ENCODE data around the gene PBX1. TPM values are rescaled to one million over a fixed set of nuclear protein-coding genes. Genes with fewer than 3 reads are reported as not detected.

The PBX1 gene
- total and polyA plus RNA-seq, 5 experiments from 2014 or later, result 0.08 to 1.8 (median 1.4) TPM; not detected in 2

- peaks cover 0 to 6% (median 0%) of the 10 kb centered on the region in 5 donors for H3K27me3 Mint-ChIP-seq
- H3K4me1 Mint-ChIP-seq, result peaks cover 0 to 3% (median 0%) of the 10 kb centered on the region in 4 donors
- POLR2A ChIA-PET, result no interaction called here
- H3K36me3 Mint-ChIP-seq, result no peaks in the 10 kb centered on the region
- H3K27ac Mint-ChIP-seq, result no peak overlapping the region
- no peak overlapping the region for H3K4me3 Mint-ChIP-seq
- H3K9me3 Mint-ChIP-seq, result peaks cover 0 to 2% (median 0%) of the 10 kb centered on the region in 9 donors
- DNase-seq (no peak), ATAC-seq (no peak)
Observed at GRCh38 chr1:164614316-164614715, 55.3 kb downstream of the PBX1 start.

GRCh38 chr1:164617377-164618201 lies 58.6 kb downstream of the PBX1 start:
- DNase-seq (no peak), ATAC-seq (no peak)
- no peak overlapping the region for H3K27ac Mint-ChIP-seq
- H3K9me3 Mint-ChIP-seq, result peaks cover 0 to 2% (median 0%) of the 10 kb centered on the region in 9 donors
- H3K4me3 Mint-ChIP-seq, result no peak overlapping the region
- H3K4me1 Mint-ChIP-seq, result peaks cover 0 to 4% (median 0%) of the 10 kb centered on the region in 4 donors
- no peaks in the 10 kb centered on the region for H3K36me3 Mint-ChIP-seq
- POLR2A ChIA-PET, result no interaction called here
- peaks cover 0 to 9% (median 3%) of the 10 kb centered on the region in 5 donors for H3K27me3 Mint-ChIP-seq

DNA sequence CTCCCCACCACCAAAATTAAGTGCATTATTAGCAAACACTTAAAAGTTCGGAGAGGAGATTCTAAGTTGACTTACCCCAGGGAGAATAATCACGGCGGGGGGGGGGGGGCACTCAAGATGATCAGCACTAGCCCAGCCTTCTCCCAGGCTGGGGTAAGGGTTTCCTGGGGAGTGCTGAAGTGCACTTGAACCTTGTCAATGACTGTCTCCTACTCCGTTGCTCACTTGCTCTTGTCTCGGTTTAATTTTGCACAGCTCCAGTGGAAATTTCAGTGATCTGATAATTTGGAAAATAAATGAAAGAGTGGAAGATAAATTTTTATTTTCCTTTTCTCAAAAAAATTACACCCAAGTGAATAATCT lies 59.2 kb downstream of the PBX1 start:
- Mint-ChIP-seq H3K36me3 (no peaks in the 10 kb centered on the region), H3K4me1 (peaks cover 0 to 4% (median 0%) of the 10 kb centered on the region in 4 donors), H3K27me3 (peaks cover 0 to 9% (median 3%) of the 10 kb centered on the region in 5 donors), H3K4me3 (no peak overlapping the region), H3K27ac (no peak overlapping the region), H3K9me3 (peaks cover 0 to 2% (median 0%) of the 10 kb centered on the region in 9 donors)
- ATAC-seq (no peak), DNase-seq (no peak)
- POLR2A ChIA-PET, result no interaction called here

GRCh38 chr1:164619006-164619784 lies 60.2 kb downstream of the PBX1 start:
- POLR2A ChIA-PET, result no interaction called here
- H3K36me3 Mint-ChIP-seq, result no peaks in the 10 kb centered on the region
- DNase-seq (no peak), ATAC-seq (no peak)
- no peak overlapping the region for H3K27ac Mint-ChIP-seq
- peaks cover 0 to 4% (median 0%) of the 10 kb centered on the region in 4 donors for H3K4me1 Mint-ChIP-seq
- H3K4me3 Mint-ChIP-seq, result no peak overlapping the region
- H3K27me3 Mint-ChIP-seq, result peaks cover 0 to 9% (median 3%) of the 10 kb centered on the region in 5 donors
- H3K9me3 Mint-ChIP-seq, result peaks cover 0 to 2% (median 0%) of the 10 kb centered on the region in 9 donors

DNA sequence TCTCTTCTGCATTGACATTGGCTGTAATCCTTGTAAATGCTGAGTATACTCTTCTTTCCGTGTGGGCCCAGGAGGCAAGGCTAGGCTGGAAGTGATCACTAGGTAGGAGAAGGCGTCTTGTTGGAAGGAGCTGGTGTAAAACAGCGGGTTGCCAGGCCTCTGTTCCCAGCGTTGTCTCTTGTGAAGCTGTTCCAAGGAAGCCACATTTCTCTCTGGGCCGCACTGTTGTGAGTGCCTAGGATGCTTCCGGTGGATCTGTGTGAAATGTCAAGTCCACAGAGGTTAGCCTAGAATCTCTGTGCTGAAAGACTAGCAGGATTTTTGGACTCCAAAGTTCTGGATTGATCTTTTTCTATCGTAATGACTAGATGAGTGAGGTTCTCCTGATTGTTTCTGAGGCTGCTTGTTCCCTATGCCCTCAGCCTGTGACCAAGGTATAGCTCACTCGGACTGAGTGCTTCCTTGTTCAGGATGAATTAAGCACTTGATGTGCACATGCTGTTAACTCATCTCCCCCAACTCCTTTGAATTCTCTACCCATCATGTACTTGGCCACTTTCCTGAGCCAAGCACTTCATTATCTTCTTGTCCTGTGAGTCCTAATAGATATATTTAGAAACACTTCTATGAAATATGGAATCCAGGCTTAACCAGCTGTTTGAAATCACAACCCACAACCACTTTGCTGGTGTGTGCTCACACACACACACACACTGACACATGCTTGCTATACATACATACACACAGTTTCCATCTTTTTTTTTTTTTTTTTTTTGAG lies 63.3 kb downstream of the PBX1 start:
- POLR2A ChIA-PET, result no interaction called here
- ATAC-seq (no peak), DNase-seq (no peak)
- Mint-ChIP-seq H3K36me3 (no peaks in the 10 kb centered on the region), H3K27ac (peak overlapping the region in 1 of 10 donors; percentile 3), H3K27me3 (peaks cover 0 to 9% (median 2%) of the 10 kb centered on the region in 5 donors), H3K9me3 (peaks cover 0 to 2% (median 0%) of the 10 kb centered on the region in 9 donors), H3K4me1 (peaks cover 0 to 6% (median 4%) of the 10 kb centered on the region in 4 donors), H3K4me3 (no peak overlapping the region)

- Mint-ChIP-seq H3K9me3 (peaks cover 0 to 2% (median 0%) of the 10 kb centered on the region in 9 donors), H3K4me3 (no peak overlapping the region), H3K27me3 (peaks cover 0 to 9% (median 2%) of the 10 kb centered on the region in 5 donors), H3K27ac (no peak overlapping the region), H3K4me1 (peaks cover 0 to 6% (median 4%) of the 10 kb centered on the region in 4 donors), H3K36me3 (no peaks in the 10 kb centered on the region)
- POLR2A ChIA-PET, result no interaction called here
- DNase-seq, result no peak
- no peak for ATAC-seq
Observed at GRCh38 chr1:164623805-164624204, 64.8 kb downstream of the PBX1 start.

- POLR2A ChIA-PET, result no interaction called here
- Mint-ChIP-seq H3K4me1 (peaks cover 0 to 6% (median 2%) of the 10 kb centered on the region in 4 donors), H3K27me3 (peaks cover 0 to 9% (median 2%) of the 10 kb centered on the region in 5 donors), H3K27ac (no peak overlapping the region), H3K4me3 (no peak overlapping the region), H3K36me3 (no peaks in the 10 kb centered on the region), H3K9me3 (peaks cover 0 to 2% (median 0%) of the 10 kb centered on the region in 9 donors)
- ATAC-seq, result no peak
- DNase-seq, result no peak
Observed at GRCh38 chr1:164624400-164624799, 65.4 kb downstream of the PBX1 start.

DNA sequence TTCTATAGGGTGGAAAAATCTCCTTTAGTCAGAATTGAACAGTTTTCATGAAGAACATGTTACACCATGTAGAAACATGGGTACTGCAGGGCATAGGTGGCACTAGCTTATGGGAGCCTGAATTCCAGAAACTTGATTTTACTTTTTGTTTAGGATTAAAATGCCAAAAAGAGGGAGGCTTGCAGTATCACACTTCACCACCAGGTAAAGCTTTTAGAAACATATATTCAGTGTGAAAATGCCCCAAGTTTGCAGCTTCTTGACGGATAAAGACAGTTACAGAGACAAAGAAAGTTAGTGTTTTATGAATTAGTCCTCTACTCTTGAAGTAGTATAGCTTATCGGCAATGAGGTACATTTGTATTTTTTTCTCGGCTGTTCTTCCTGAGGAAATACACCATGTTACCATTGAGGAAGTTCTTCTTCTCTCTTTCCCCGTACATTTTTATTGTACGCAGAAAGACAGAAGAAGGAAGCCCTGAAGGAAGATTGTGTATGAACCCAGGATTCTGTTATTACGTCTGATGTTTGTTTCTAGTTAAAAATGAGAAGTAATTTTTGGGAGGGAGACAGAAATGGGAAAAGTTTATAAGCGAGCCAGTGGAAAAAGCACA lies 66.1 kb downstream of the PBX1 start:
- no peak for ATAC-seq
- peaks cover 0 to 9% (median 2%) of the 10 kb centered on the region in 5 donors for H3K27me3 Mint-ChIP-seq
- no peak for DNase-seq
- peak overlapping the region in 1 of 10 donors; percentile 31 for H3K27ac Mint-ChIP-seq
- H3K9me3 Mint-ChIP-seq, result peaks cover 0 to 2% (median 0%) of the 10 kb centered on the region in 9 donors
- H3K36me3 Mint-ChIP-seq, result no peaks in the 10 kb centered on the region
- H3K4me3 Mint-ChIP-seq, result no peak overlapping the region
- POLR2A ChIA-PET, result no interaction called here
- peaks cover 0 to 6% (median 2%) of the 10 kb centered on the region in 4 donors for H3K4me1 Mint-ChIP-seq

GRCh38 chr1:164628772-164629171 lies 69.8 kb downstream of the PBX1 start:
- ATAC-seq, result no peak
- H3K27me3 Mint-ChIP-seq, result peaks cover 0 to 4% (median 0%) of the 10 kb centered on the region in 5 donors
- no peak overlapping the region for H3K27ac Mint-ChIP-seq
- no peaks in the 10 kb centered on the region for H3K9me3 Mint-ChIP-seq
- POLR2A ChIA-PET, result no interaction called here
- peaks cover 0 to 6% (median 2%) of the 10 kb centered on the region in 4 donors for H3K4me1 Mint-ChIP-seq
- DNase-seq, result no peak
- H3K4me3 Mint-ChIP-seq, result no peak overlapping the region
- H3K36me3 Mint-ChIP-seq, result no peaks in the 10 kb centered on the region

DNA sequence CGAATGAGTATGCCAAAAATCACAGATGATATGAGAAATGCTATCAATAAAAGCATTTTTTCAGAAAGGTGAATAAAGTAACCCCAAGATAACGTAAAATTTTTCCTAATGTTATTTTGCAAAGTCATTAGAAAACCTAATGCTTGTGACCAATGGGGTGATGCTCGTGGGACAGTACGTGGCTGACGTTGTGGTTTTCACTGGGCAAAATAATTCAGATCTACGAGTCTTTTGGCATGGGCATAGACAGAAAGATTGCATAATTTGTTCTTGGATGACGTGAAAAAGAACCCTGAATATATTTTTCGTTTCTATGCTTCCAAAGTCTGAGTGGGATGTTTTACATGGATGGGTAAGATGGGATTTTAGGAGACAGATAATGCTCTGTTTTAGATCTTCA lies 71.0 kb downstream of the PBX1 start:
- Mint-ChIP-seq H3K27ac (no peak overlapping the region), H3K4me3 (no peak overlapping the region), H3K4me1 (peaks cover 0 to 4% (median 2%) of the 10 kb centered on the region in 4 donors), H3K36me3 (no peaks in the 10 kb centered on the region), H3K27me3 (peaks cover 0 to 4% (median 0%) of the 10 kb centered on the region in 5 donors), H3K9me3 (no peaks in the 10 kb centered on the region)
- POLR2A ChIA-PET, result no interaction called here
- DNase-seq (no peak), ATAC-seq (no peak)

GRCh38 chr1:164630626-164631396 lies 71.8 kb downstream of the PBX1 start:
- Mint-ChIP-seq H3K27me3 (peaks cover 0 to 4% (median 0%) of the 10 kb centered on the region in 5 donors), H3K4me3 (no peak overlapping the region), H3K9me3 (peaks cover 0 to 2% (median 0%) of the 10 kb centered on the region in 9 donors), H3K36me3 (no peaks in the 10 kb centered on the region), H3K4me1 (no peaks in the 10 kb centered on the region), H3K27ac (no peak overlapping the region)
- DNase-seq, result no peak
- no peak for ATAC-seq
- POLR2A ChIA-PET, result no interaction called here
